ENCODE measurements around the gene HID1. TPM values are rescaled to one million over a fixed set of nuclear protein-coding genes. Genes with fewer than 3 reads are reported as not detected.

The HID1 gene
- total RNA-seq, 1 donor from 2014 or later, result 36.6 TPM

DNA sequence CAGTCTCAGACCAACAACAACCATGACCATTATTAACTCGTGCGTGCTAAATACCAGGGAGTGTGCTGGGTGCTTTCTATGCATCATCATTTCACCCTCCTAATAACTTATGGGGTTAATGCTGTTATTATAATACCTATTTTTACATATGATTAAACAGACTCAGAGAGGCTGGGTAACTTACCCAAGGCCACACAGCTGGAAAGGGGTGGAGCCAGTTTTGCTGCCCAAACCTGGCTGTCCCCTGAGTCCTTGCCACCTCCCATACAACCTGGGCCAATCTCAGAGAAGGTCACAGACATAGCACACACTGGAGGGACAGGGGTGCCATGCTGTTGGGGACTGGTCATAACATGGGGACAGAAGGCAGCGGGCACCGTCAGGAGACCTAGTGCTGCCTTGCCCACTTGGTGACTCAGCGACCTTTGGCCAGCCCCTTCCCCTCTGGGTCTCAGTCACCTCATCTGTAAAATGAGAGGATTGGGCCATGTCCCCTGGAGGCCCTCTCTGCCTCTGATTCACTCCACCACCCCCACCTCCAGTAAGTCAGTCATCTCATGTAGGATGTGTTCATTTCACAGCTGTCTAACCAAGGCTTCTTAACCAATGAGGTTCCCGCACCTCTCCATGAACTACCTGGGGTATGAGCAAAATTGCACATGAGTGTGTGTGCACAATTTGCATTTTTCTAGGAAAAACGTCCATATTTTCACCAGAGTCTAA is 67.7 kb downstream of the HID1 start:
- H3K36me3 Mint-ChIP-seq, result no peaks in the 10 kb centered on the region
- TF ChIP-seq, protein P1, sequence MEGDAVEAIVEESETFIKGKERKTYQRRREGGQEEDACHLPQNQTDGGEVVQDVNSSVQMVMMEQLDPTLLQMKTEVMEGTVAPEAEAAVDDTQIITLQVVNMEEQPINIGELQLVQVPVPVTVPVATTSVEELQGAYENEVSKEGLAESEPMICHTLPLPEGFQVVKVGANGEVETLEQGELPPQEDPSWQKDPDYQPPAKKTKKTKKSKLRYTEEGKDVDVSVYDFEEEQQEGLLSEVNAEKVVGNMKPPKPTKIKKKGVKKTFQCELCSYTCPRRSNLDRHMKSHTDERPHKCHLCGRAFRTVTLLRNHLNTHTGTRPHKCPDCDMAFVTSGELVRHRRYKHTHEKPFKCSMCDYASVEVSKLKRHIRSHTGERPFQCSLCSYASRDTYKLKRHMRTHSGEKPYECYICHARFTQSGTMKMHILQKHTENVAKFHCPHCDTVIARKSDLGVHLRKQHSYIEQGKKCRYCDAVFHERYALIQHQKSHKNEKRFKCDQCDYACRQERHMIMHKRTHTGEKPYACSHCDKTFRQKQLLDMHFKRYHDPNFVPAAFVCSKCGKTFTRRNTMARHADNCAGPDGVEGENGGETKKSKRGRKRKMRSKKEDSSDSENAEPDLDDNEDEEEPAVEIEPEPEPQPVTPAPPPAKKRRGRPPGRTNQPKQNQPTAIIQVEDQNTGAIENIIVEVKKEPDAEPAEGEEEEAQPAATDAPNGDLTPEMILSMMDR (conservative IDR thresholded peaks at IDR 0.05), result no peak
- no peak for DNase-seq (ENCODE audit: extremely low spot score, unreplicated experiment)
- H3K4me3 Mint-ChIP-seq, result no peak overlapping the region
- H3K4me1 Mint-ChIP-seq (ENCODE audit: unreplicated experiment), result no peaks in the 10 kb centered on the region
- no peak overlapping the region for H3K27ac Mint-ChIP-seq
- H3K27me3 Mint-ChIP-seq, result peaks cover 47% of the 10 kb centered on the region
- H3K9me3 Mint-ChIP-seq, result no peaks in the 10 kb centered on the region

DNA sequence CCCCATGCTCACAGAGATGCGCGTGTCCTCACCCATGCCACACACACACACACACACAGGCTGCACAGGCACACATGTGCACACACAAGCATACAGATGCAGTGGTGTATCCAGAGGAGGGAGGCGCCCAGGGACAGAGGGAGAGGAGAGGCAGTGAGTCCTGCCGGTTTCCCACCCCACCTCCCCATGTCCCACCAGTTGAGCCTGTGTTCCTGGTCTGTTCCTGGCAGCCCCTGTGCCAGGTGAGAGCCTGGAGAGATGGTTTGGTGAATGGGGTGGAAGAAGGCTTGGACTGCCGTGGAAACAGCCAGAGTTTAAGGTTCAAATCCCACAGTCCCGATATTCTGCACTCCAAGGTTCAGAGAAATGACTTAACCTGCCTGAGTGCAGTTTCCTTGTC is 68.9 kb downstream of the HID1 start:
- no peaks in the 10 kb centered on the region for H3K4me1 Mint-ChIP-seq (ENCODE audit: unreplicated experiment)
- no peaks in the 10 kb centered on the region for H3K36me3 Mint-ChIP-seq
- DNase-seq (ENCODE audit: extremely low spot score, unreplicated experiment), result no peak
- no peak overlapping the region for H3K27ac Mint-ChIP-seq
- TF ChIP-seq, protein P1 (conservative IDR thresholded peaks at IDR 0.05), result no peak
- H3K4me3 Mint-ChIP-seq, result no peak overlapping the region
- H3K27me3 Mint-ChIP-seq, result peaks cover 43% of the 10 kb centered on the region
- no peaks in the 10 kb centered on the region for H3K9me3 Mint-ChIP-seq

DNA sequence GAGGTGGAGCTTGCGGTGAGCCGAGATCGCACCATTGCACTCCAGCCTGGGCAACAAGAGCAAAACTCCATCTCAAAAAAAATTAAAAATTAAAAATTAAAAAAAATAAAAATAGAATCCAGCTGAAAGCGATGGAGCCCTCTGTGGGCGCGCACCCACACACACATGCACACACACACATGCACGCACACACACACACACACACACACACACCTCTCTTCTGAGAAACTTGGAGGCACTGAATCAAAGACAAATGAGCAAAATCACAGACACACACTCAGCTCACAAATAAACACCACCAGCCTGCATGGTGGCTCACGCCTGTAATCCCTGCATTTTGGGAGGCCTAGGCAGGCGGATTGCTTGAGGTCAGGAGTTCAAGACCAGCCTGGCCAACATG is 69.5 kb downstream of the HID1 start:
- Mint-ChIP-seq H3K4me1 (ENCODE audit: unreplicated experiment) (no peaks in the 10 kb centered on the region), H3K4me3 (no peak overlapping the region), H3K27me3 (peaks cover 41% of the 10 kb centered on the region), H3K36me3 (no peaks in the 10 kb centered on the region), H3K27ac (no peak overlapping the region), H3K9me3 (no peaks in the 10 kb centered on the region)
- no peak for DNase-seq (ENCODE audit: extremely low spot score, unreplicated experiment)
- TF ChIP-seq, protein P1 (conservative IDR thresholded peaks at IDR 0.05), result no peak

DNA sequence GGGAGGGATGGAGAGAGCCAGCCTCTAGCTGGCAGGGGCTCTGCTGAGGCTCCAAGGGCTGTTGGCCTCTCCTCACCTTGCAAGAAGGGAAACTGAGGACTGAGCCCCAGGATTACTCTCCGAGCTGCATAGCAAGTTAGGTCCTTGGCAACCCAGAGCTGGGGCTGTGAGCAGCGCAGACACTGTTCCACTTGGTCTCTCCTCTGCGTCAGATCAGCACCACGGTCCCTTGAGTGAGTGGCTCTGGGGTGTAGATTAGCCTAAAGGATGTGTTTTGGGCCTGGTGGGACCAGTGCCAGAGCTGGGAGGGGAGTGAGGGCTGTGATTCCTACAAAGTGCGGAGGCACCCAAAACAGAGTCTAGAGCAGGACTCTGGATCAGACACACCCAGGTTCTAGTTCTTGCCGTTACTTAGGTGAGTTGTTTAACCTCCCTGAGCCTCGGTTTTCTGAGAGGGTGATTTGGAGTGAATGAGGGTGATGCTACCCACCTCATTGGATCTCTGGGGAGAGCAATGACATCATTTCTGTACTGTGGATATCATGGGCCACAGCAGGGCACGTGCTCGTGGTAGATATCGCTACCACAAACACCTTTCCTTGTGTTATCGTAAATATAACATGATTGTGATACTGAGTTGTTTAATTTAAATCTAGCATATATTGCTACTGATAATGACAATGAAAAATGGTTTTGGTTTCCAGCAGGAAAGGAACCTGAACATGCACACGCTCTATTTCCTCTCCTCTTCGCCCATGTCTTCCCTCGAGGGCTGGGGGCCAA is 71.0 kb downstream of the HID1 start:
- no peaks in the 10 kb centered on the region for H3K4me1 Mint-ChIP-seq (ENCODE audit: unreplicated experiment)
- H3K9me3 Mint-ChIP-seq, result no peaks in the 10 kb centered on the region
- TF ChIP-seq, protein P1 (conservative IDR thresholded peaks at IDR 0.05), result no peak
- peaks cover 49% of the 10 kb centered on the region for H3K27me3 Mint-ChIP-seq
- H3K36me3 Mint-ChIP-seq, result no peaks in the 10 kb centered on the region
- DNase-seq (ENCODE audit: extremely low spot score, unreplicated experiment), result no peak
- H3K27ac Mint-ChIP-seq, result no peak overlapping the region
- H3K4me3 Mint-ChIP-seq, result no peak overlapping the region

Other genes starting within 250 kb of the HID1 start
- gene RAB37, start 235.5 kb downstream of the HID1 start, total RNA-seq (ENCODE audit: low replicate concordance), result 3.4 and 4.2 TPM in 2 replicates
- 86.9 and 157 TPM in 2 replicates for gene NHERF1, start 224.1 kb downstream of the HID1 start, total RNA-seq (ENCODE audit: low replicate concordance)
- gene NAT9, start 196.4 kb downstream of the HID1 start, total RNA-seq (ENCODE audit: low replicate concordance), result 54.7 and 67.2 TPM in 2 replicates
- gene GRIN2C, start 112.9 kb downstream of the HID1 start, total RNA-seq (ENCODE audit: low replicate concordance), result 0.36 and 0.72 TPM in 2 replicates
- 28.1 and 44.4 TPM in 2 replicates for gene FDXR, start 99.8 kb downstream of the HID1 start, total RNA-seq (ENCODE audit: low replicate concordance)
- gene FADS6, start 79.1 kb downstream of the HID1 start, total RNA-seq (ENCODE audit: low replicate concordance), result 0.82 and 2.7 TPM in 2 replicates
- 0.56 and 1.4 TPM in 2 replicates for gene USH1G, start 49.5 kb downstream of the HID1 start, total RNA-seq (ENCODE audit: low replicate concordance)
- 0.12 TPM in 1 of 2 replicates, not detected in the other for gene OTOP2, start 48.5 kb downstream of the HID1 start, total RNA-seq (ENCODE audit: low replicate concordance)
- gene OTOP3, start 36.9 kb downstream of the HID1 start, total RNA-seq (ENCODE audit: low replicate concordance), result 0.80 and 1.3 TPM in 2 replicates
- 34.9 and 96.2 TPM in 2 replicates for gene CDR2L, start 14.9 kb upstream of the HID1 start, total RNA-seq (ENCODE audit: low replicate concordance)
- 27.9 and 28.5 TPM in 2 replicates for gene MRPL58, start 39.9 kb upstream of the HID1 start, total RNA-seq (ENCODE audit: low replicate concordance)
- 239 and 287 TPM in 2 replicates for gene ATP5PD, start 74.2 kb upstream of the HID1 start, total RNA-seq (ENCODE audit: low replicate concordance)
- 22.3 and 26.1 TPM in 2 replicates for gene KCTD2, start 74.5 kb upstream of the HID1 start, total RNA-seq (ENCODE audit: low replicate concordance)
- 16.4 and 42.0 TPM in 2 replicates for gene SLC16A5, start 115.2 kb upstream of the HID1 start, total RNA-seq (ENCODE audit: low replicate concordance)
- gene ARMC7, start 137.2 kb upstream of the HID1 start, total RNA-seq (ENCODE audit: low replicate concordance), result 14.0 and 19.7 TPM in 2 replicates
- 33.6 and 40.7 TPM in 2 replicates for gene NT5C, start 159.0 kb upstream of the HID1 start, total RNA-seq (ENCODE audit: low replicate concordance)
- gene JPT1, start 181.8 kb upstream of the HID1 start, total RNA-seq (ENCODE audit: low replicate concordance), result 136 and 170 TPM in 2 replicates
- gene SUMO2, start 210.2 kb upstream of the HID1 start, total RNA-seq (ENCODE audit: low replicate concordance), result 465 and 602 TPM in 2 replicates
- 63.3 and 84.1 TPM in 2 replicates for gene NUP85, start 232.9 kb upstream of the HID1 start, total RNA-seq (ENCODE audit: low replicate concordance)

All from type B pancreatic cell (in vitro differentiated cells).